Measurements from ENCODE around the gene NLRP12.

Gene NLRP12

DNA sequence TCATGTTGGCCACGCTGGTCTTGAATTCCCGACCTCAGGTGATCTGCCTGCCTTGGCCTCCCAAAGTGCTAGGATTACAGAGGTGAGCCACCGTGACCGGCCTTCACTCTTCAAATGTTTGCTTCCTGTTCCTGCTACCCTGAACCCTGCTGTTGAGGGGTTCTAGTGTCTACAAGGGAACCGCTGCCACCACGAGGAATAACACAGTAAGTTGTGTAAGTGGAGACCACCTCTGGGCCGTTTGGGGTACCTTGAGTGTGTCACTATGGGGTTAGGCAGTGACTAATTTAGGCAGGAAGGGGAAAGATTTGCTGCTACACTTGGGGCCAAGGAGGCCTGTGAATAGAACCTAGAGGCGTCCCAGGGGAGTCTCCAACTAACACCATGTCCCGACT is 41.4 kb upstream of the NLRP12 start:
- no peaks in the 10 kb centered on the region for H3K27me3 ChIP-seq (ENCODE audit: control insufficient read depth in 3 of 3, insufficient read depth in 3 of 3, low read depth in 1 of 3, low read length in 3 of 3)
- H3K9ac ChIP-seq (ENCODE audit: low read depth, low read length, poor library complexity) = no peak overlapping the region
- H3K4ac ChIP-seq (ENCODE audit: low read length) = no peak overlapping the region
- H2BK15ac ChIP-seq (ENCODE audit: low read length) = peak overlapping the region; percentile 53
- peaks cover 0 to 2% of the 10 kb centered on the region in 2 donors for H3K36me3 ChIP-seq (replicated peaks in 1 of 2; ENCODE audit: control insufficient read depth in 2 of 2, insufficient read depth in 2 of 2, low read length in 2 of 2)
- H3K4me3 ChIP-seq (ENCODE audit: low read length in 2 of 2) = peak overlapping the region; percentile 69 to 85
- H4K91ac ChIP-seq (ENCODE audit: low read depth, low read length, poor library complexity) = no peak overlapping the region
- H2BK5ac ChIP-seq (ENCODE audit: low read length) = peak overlapping the region; percentile 99
- peak overlapping the region; percentile 98 for H3K18ac ChIP-seq (ENCODE audit: low read length)
- H2BK12ac ChIP-seq (ENCODE audit: low read length) = no peak overlapping the region
- no peaks in the 10 kb centered on the region for H3K9me3 ChIP-seq (replicated peaks in 1 of 2; ENCODE audit: control insufficient read depth in 2 of 2, insufficient read depth in 1 of 2, low read depth in 1 of 2, low read length in 2 of 2)
- DNase-seq (ENCODE audit: low spot score) = no peak
- H3K4me2 ChIP-seq (ENCODE audit: insufficient read depth, low read length, poor library complexity, severe bottlenecking) = peak overlapping the region; percentile 79
- peaks cover 2% of the 10 kb centered on the region for H3K79me1 ChIP-seq (ENCODE audit: low read depth, low read length)
- H3K4me1 ChIP-seq (ENCODE audit: control insufficient read depth in 2 of 2, insufficient read depth in 1 of 2, low read depth in 1 of 2, low read length in 2 of 2) = peaks cover 7 to 13% of the 10 kb centered on the region in 2 donors
- peak overlapping the region; percentile 72 for H2AK5ac ChIP-seq (ENCODE audit: low read depth, low read length)
- H3K23ac ChIP-seq (ENCODE audit: low read depth, low read length, poor library complexity) = no peak overlapping the region
- peak overlapping the region; percentile 96 for H3K27ac ChIP-seq (replicated peaks; ENCODE audit: low read length)
- peak overlapping the region; percentile 65 for H2BK120ac ChIP-seq (ENCODE audit: low read depth, low read length)
- peak overlapping the region; percentile 97 for H2AFZ ChIP-seq (ENCODE audit: low read length)
- no peak overlapping the region for H3K14ac ChIP-seq (ENCODE audit: low read length)
- no CpG with 5 or more reads among the region's 9 CpGs for WGBS, 2 donors (ENCODE audit: extremely low coverage in 2 of 2, insufficient read length in 2 of 2, insufficient replicate concordance in 1 of 2)
- H4K8ac ChIP-seq (ENCODE audit: low read depth, low read length) = no peak overlapping the region

- Histone ChIP-seq H3K4me1 (ENCODE audit: control insufficient read depth in 2 of 2, insufficient read depth in 1 of 2, low read depth in 1 of 2, low read length in 2 of 2) (peaks cover 5 to 11% of the 10 kb centered on the region in 2 donors), H3K4me2 (ENCODE audit: insufficient read depth, low read length, poor library complexity, severe bottlenecking) (no peak overlapping the region), H2AFZ (ENCODE audit: low read length) (no peak overlapping the region), H2AK5ac (ENCODE audit: low read depth, low read length) (peak overlapping the region; percentile 71), H3K4me3 (ENCODE audit: low read length in 2 of 2) (no peak overlapping the region), H2BK5ac (ENCODE audit: low read length) (peak overlapping the region; percentile 35), H2BK15ac (ENCODE audit: low read length) (peak overlapping the region; percentile 21), H3K36me3 (replicated peaks in 1 of 2; ENCODE audit: control insufficient read depth in 2 of 2, insufficient read depth in 2 of 2, low read length in 2 of 2) (no peaks in the 10 kb centered on the region), H3K23ac (ENCODE audit: low read depth, low read length, poor library complexity) (peak overlapping the region; percentile 55), H2BK12ac (ENCODE audit: low read length) (peak overlapping the region; percentile 97), H3K79me1 (ENCODE audit: low read depth, low read length) (peaks cover 2% of the 10 kb centered on the region), H2BK120ac (ENCODE audit: low read depth, low read length) (no peak overlapping the region), H3K4ac (ENCODE audit: low read length) (no peak overlapping the region), H4K91ac (ENCODE audit: low read depth, low read length, poor library complexity) (no peak overlapping the region), H3K9ac (ENCODE audit: low read depth, low read length, poor library complexity) (peak overlapping the region; percentile 21), H3K9me3 (replicated peaks in 1 of 2; ENCODE audit: control insufficient read depth in 2 of 2, insufficient read depth in 1 of 2, low read depth in 1 of 2, low read length in 2 of 2) (no peaks in the 10 kb centered on the region), H3K27me3 (ENCODE audit: control insufficient read depth in 3 of 3, insufficient read depth in 3 of 3, low read depth in 1 of 3, low read length in 3 of 3) (no peaks in the 10 kb centered on the region), H3K14ac (ENCODE audit: low read length) (no peak overlapping the region), H3K27ac (replicated peaks; ENCODE audit: low read length) (no peak overlapping the region), H4K8ac (ENCODE audit: low read depth, low read length) (no peak overlapping the region), H3K18ac (ENCODE audit: low read length) (peak overlapping the region; percentile 76)
- no CpG with 5 or more reads among the region's 6 CpGs for WGBS, 2 donors (ENCODE audit: extremely low coverage in 2 of 2, insufficient read length in 2 of 2, insufficient replicate concordance in 1 of 2)
- no peak for DNase-seq (ENCODE audit: low spot score)
Measured at GRCh38 chr19:53864308-53864836, 40.3 kb upstream of the NLRP12 start.

- Histone ChIP-seq H3K18ac (ENCODE audit: low read length) (no peak overlapping the region), H3K27me3 (ENCODE audit: control insufficient read depth in 3 of 3, insufficient read depth in 3 of 3, low read depth in 1 of 3, low read length in 3 of 3) (no peaks in the 10 kb centered on the region), H2BK5ac (ENCODE audit: low read length) (no peak overlapping the region), H3K27ac (replicated peaks; ENCODE audit: low read length) (no peak overlapping the region), H2AK5ac (ENCODE audit: low read depth, low read length) (no peak overlapping the region), H3K4me2 (ENCODE audit: insufficient read depth, low read length, poor library complexity, severe bottlenecking) (no peak overlapping the region), H3K36me3 (replicated peaks in 1 of 2; ENCODE audit: control insufficient read depth in 2 of 2, insufficient read depth in 2 of 2, low read length in 2 of 2) (no peaks in the 10 kb centered on the region), H3K4me1 (ENCODE audit: control insufficient read depth in 2 of 2, insufficient read depth in 1 of 2, low read depth in 1 of 2, low read length in 2 of 2) (peaks cover 6 to 11% of the 10 kb centered on the region in 2 donors), H3K23ac (ENCODE audit: low read depth, low read length, poor library complexity) (no peak overlapping the region), H3K14ac (ENCODE audit: low read length) (no peak overlapping the region), H4K8ac (ENCODE audit: low read depth, low read length) (no peak overlapping the region), H3K9me3 (replicated peaks in 1 of 2; ENCODE audit: control insufficient read depth in 2 of 2, insufficient read depth in 1 of 2, low read depth in 1 of 2, low read length in 2 of 2) (no peaks in the 10 kb centered on the region), H3K4ac (ENCODE audit: low read length) (no peak overlapping the region), H3K9ac (ENCODE audit: low read depth, low read length, poor library complexity) (no peak overlapping the region), H4K91ac (ENCODE audit: low read depth, low read length, poor library complexity) (no peak overlapping the region), H3K4me3 (ENCODE audit: low read length in 2 of 2) (no peak overlapping the region), H2BK15ac (ENCODE audit: low read length) (no peak overlapping the region), H2BK120ac (ENCODE audit: low read depth, low read length) (no peak overlapping the region), H3K79me1 (ENCODE audit: low read depth, low read length) (no peaks in the 10 kb centered on the region), H2BK12ac (ENCODE audit: low read length) (no peak overlapping the region), H2AFZ (ENCODE audit: low read length) (no peak overlapping the region)
- no peak for DNase-seq (ENCODE audit: low spot score)
- no CpG with 5 or more reads among the region's 2 CpGs for WGBS, 2 donors (ENCODE audit: extremely low coverage in 2 of 2, insufficient read length in 2 of 2, insufficient replicate concordance in 1 of 2)
Measured at GRCh38 chr19:53853707-53854106, 29.6 kb upstream of the NLRP12 start.

GRCh38 chr19:53849237-53849676 is 25.1 kb upstream of the NLRP12 start:
- no peak for DNase-seq (ENCODE audit: low spot score)
- Histone ChIP-seq H4K91ac (ENCODE audit: low read depth, low read length, poor library complexity) (no peak overlapping the region), H3K4me1 (ENCODE audit: control insufficient read depth in 2 of 2, insufficient read depth in 1 of 2, low read depth in 1 of 2, low read length in 2 of 2) (peaks cover 6 to 11% of the 10 kb centered on the region in 2 donors), H3K27ac (replicated peaks; ENCODE audit: low read length) (no peak overlapping the region), H3K4me3 (ENCODE audit: low read length in 2 of 2) (no peak overlapping the region), H4K8ac (ENCODE audit: low read depth, low read length) (no peak overlapping the region), H3K4ac (ENCODE audit: low read length) (no peak overlapping the region), H3K27me3 (ENCODE audit: control insufficient read depth in 3 of 3, insufficient read depth in 3 of 3, low read depth in 1 of 3, low read length in 3 of 3) (no peaks in the 10 kb centered on the region), H2AFZ (ENCODE audit: low read length) (no peak overlapping the region), H3K9me3 (replicated peaks in 1 of 2; ENCODE audit: control insufficient read depth in 2 of 2, insufficient read depth in 1 of 2, low read depth in 1 of 2, low read length in 2 of 2) (peaks cover 0 to 2% of the 10 kb centered on the region in 2 donors), H2BK120ac (ENCODE audit: low read depth, low read length) (no peak overlapping the region), H3K79me1 (ENCODE audit: low read depth, low read length) (no peaks in the 10 kb centered on the region), H2BK15ac (ENCODE audit: low read length) (no peak overlapping the region), H3K14ac (ENCODE audit: low read length) (no peak overlapping the region), H2AK5ac (ENCODE audit: low read depth, low read length) (no peak overlapping the region), H3K36me3 (replicated peaks in 1 of 2; ENCODE audit: control insufficient read depth in 2 of 2, insufficient read depth in 2 of 2, low read length in 2 of 2) (no peaks in the 10 kb centered on the region), H3K4me2 (ENCODE audit: insufficient read depth, low read length, poor library complexity, severe bottlenecking) (no peak overlapping the region), H2BK12ac (ENCODE audit: low read length) (no peak overlapping the region), H2BK5ac (ENCODE audit: low read length) (no peak overlapping the region), H3K9ac (ENCODE audit: low read depth, low read length, poor library complexity) (no peak overlapping the region), H3K23ac (ENCODE audit: low read depth, low read length, poor library complexity) (no peak overlapping the region), H3K18ac (ENCODE audit: low read length) (no peak overlapping the region)
- no CpG with 5 or more reads among the region's 11 CpGs for WGBS, 2 donors (ENCODE audit: extremely low coverage in 2 of 2, insufficient read length in 2 of 2, insufficient replicate concordance in 1 of 2)

Data from neuronal stem cell (in vitro differentiated cells).